HCT116 (cell line): ENCODE data around the gene IFNA8. TPM values are rescaled to one million over a fixed set of nuclear protein-coding genes. Genes with fewer than 3 reads are reported as not detected.

Source experiments
- ATAC-seq: fragments of 200-7000 bp; cut with Tn5 transposase; 2 replicates; pipeline ENCODE4 v1.9.1; 2020; ENCODE audit warnings: mild to moderate bottlenecking, moderate library complexity
- BruUV-seq: library from RNA; stranded (reverse); fragments of 400-500 nt; replicated peaks from 2 replicates; lab custom pipeline; 2021; lab: Mats Ljungman, UMichigan
- CTCF ChIA-PET: fragments of 300-600 bp; sonication (Branson Sonifier 250); formaldehyde crosslinking; loops from one replicate; lab custom pipeline; 2021; ENCODE audit warnings: antibody characterized with exemption; lab: Charles Lee
- POLR2A ChIA-PET: fragments of 300-600, 350-600 bp; sonication (Branson Sonifier 250); formaldehyde crosslinking; loops from one replicate; lab custom pipeline; 2021; ENCODE audit warnings: antibody characterized with exemption; lab: Charles Lee
- RAD21 ChIA-PET, 2 experiments: fragments of 300-600 bp; sonication (Branson Sonifier 250); formaldehyde crosslinking; loops; one replicate each; lab custom pipeline; 2023; ENCODE audit warnings: low total read pairs in 2 of 2; ENCODE audit not compliant: uncharacterized antibody in 2 of 2, unreplicated experiment in 2 of 2, low non-redundant PET in 1 of 2; lab: Charles Lee
- DNase-seq: peaks from one replicate; pipeline ENCODE4 v3.0.0-alpha.2; 2010; ENCODE audit warnings: low read depth, low spot score
- H2AFZ ChIP-seq: fragments of 200-600 bp; shearing (Covaris generic), sonication (generic); 2 replicates; pipeline ENCODE4 v1.6.1; 2017; ENCODE audit warnings: low read depth, mixed run types, mixed read lengths, antibody characterized with exemption, low read length; ENCODE audit not compliant: poor library complexity, severe bottlenecking
- H3K27ac ChIP-seq: 2 replicates; pipeline ENCODE4 v1.5.1; 2012; ENCODE audit warnings: low read depth, low read length
- H3K27me3 ChIP-seq: fragments of 200-600 bp; sonication (generic); 2 replicates; pipeline ENCODE4 v1.6.1; 2016; ENCODE audit warnings: mixed run types, low read length, mixed read lengths; ENCODE audit not compliant: insufficient read depth
- H3K36me3 ChIP-seq, 2 experiments: fragments of 200-500 bp in 1 of 2; fragments of 200-600 bp in 1 of 2; sonication (Bioruptor generic) in 1 of 2; sonication (generic) in 1 of 2; 2 replicates each; pipeline versions ENCODE4 v1.5.1 to v1.6.1; 2014 to 2016; ENCODE audit warnings: low read length in 2 of 2, inconsistent platforms in 1 of 2, mixed read lengths in 1 of 2, mixed run types in 1 of 2; ENCODE audit not compliant: insufficient read depth in 2 of 2, control insufficient read depth in 1 of 2
- H3K4me1 ChIP-seq, 2 experiments: fragments of 200-600 bp in 1 of 2; sonication (generic) in 1 of 2; 2 replicates each; pipeline versions ENCODE4 v1.5.1 to v1.6.1; 2012 to 2017; ENCODE audit warnings: low read length in 2 of 2, inconsistent platforms in 1 of 2, mild to moderate bottlenecking in 1 of 2, mixed read lengths in 1 of 2, mixed run types in 1 of 2, moderate library complexity in 1 of 2; ENCODE audit not compliant: insufficient read depth in 2 of 2, control insufficient read depth in 1 of 2
- H3K4me2 ChIP-seq: fragments of 200-600 bp; sonication (generic); 2 replicates; pipeline ENCODE4 v1.6.1; 2017; ENCODE audit warnings: mixed run types, low read length, mixed read lengths
- H3K4me3 ChIP-seq, 2 experiments: fragments of 200-600 bp in 1 of 2; sonication (generic) in 1 of 2; replicated peaks in 1 of 2; 2 replicates each; pipeline ENCODE4 v1.5.1; 2011 to 2016; ENCODE audit warnings: low read length in 2 of 2, control low read depth in 1 of 2, low read depth in 1 of 2, mild to moderate bottlenecking in 1 of 2, mixed read lengths in 1 of 2, mixed run types in 1 of 2
- H3K79me2 ChIP-seq: fragments of 200-600 bp; sonication (generic); 2 replicates; pipeline ENCODE4 v1.6.1; 2017; ENCODE audit warnings: mild to moderate bottlenecking, mixed run types, low read length, moderate library complexity, mixed read lengths; ENCODE audit not compliant: insufficient read depth
- H3K9ac ChIP-seq: fragments of 200-600 bp; sonication (generic); 2 replicates; pipeline ENCODE4 v1.6.1; 2016; ENCODE audit warnings: low read length, mixed read lengths
- H3K9me2 ChIP-seq: fragments of 200-600 bp; sonication (generic), shearing (Covaris generic); 2 replicates; pipeline ENCODE4 v1.6.1; 2017; ENCODE audit warnings: mixed run types, mild to moderate bottlenecking, moderate library complexity; ENCODE audit not compliant: insufficient read depth
- H3K9me3 ChIP-seq, 2 experiments: fragments of 200-500 bp in 1 of 2; fragments of 200-600 bp in 1 of 2; sonication (Bioruptor generic) in 1 of 2; sonication (generic) in 1 of 2; 2 replicates each; pipeline ENCODE4 v1.6.1; 2014 to 2017; ENCODE audit warnings: low read length in 2 of 2, mixed read lengths in 2 of 2, inconsistent platforms in 1 of 2, low read depth in 1 of 2, mild to moderate bottlenecking in 1 of 2, mixed run types in 1 of 2, moderate library complexity in 1 of 2; ENCODE audit not compliant: control insufficient read depth in 1 of 2, insufficient read depth in 1 of 2
- H4K20me1 ChIP-seq: fragments of 200-600 bp; sonication (generic), shearing (Covaris generic); 2 replicates; pipeline ENCODE4 v1.6.1; 2017; ENCODE audit warnings: mixed run types, mild to moderate bottlenecking, moderate library complexity; ENCODE audit not compliant: insufficient read depth
- ATF3 ChIP-seq: IDR thresholded peaks from 2 replicates; pipeline ENCODE4 v1.6.1; 2012
- EGR1 ChIP-seq: IDR thresholded peaks from 2 replicates; pipeline ENCODE4 v1.6.1; 2012; ENCODE audit warnings: low read depth
- FOSL1 ChIP-seq: IDR thresholded peaks from 2 replicates; pipeline ENCODE4 v1.6.1; 2012; ENCODE audit warnings: low read depth
- JUND ChIP-seq: IDR thresholded peaks from 2 replicates; pipeline ENCODE4 v1.6.1; 2012
- POLR2AphosphoS5 ChIP-seq: IDR thresholded peaks from 2 replicates; pipeline ENCODE4 v1.6.1; 2011; ENCODE audit warnings: mild to moderate bottlenecking, low read depth, low read length, moderate library complexity
- RAD21 ChIP-seq: IDR thresholded peaks from 2 replicates; pipeline ENCODE4 v1.6.1; 2012; ENCODE audit warnings: low read depth, mild to moderate bottlenecking
- SRF ChIP-seq: IDR thresholded peaks from 2 replicates; pipeline ENCODE4 v1.6.1; 2012; ENCODE audit warnings: low read depth
- TCF7L2 ChIP-seq: IDR thresholded peaks from 2 replicates; pipeline ENCODE4 v1.7.0; 2011; ENCODE audit warnings: borderline replicate concordance, inconsistent platforms; ENCODE audit not compliant: insufficient read depth, insufficient read length; ENCODE audit errors: extremely low read depth
- YY1 ChIP-seq: IDR thresholded peaks from 2 replicates; pipeline ENCODE4 v1.6.1; 2011; ENCODE audit warnings: low read length, low read depth, moderate library complexity, mild to moderate bottlenecking; ENCODE audit not compliant: insufficient replicate concordance; ENCODE audit errors: extremely low read depth
- ZFX ChIP-seq: fragments of 450-650 bp; IDR thresholded peaks from 2 replicates; pipeline ENCODE4 v1.6.1; 2017
- ZNF274 ChIP-seq: fragments of 200-500 bp; sonication (Bioruptor generic); IDR thresholded peaks from 2 replicates; pipeline ENCODE4 v1.6.1; 2014; ENCODE audit warnings: mild to moderate bottlenecking, low read depth, low read length, inconsistent platforms
- intact Hi-C: fragments of 100-400 bp; cut with micrococcal nuclease; formaldehyde crosslinking; loops from 2 replicates; pipeline ENCODE4 v1.10.0; 2022
- total RNA-seq: library from RNA; stranded (reverse); gene quantifications from one replicate; pipeline ENCODE4 v1.2.1, GENCODE V29; 2021; ENCODE audit not compliant: unreplicated experiment
- TF ChIP-seq, protein P1 (sequence below): IDR thresholded peaks from 2 replicates; pipeline ENCODE4 v1.6.1; 2011; ENCODE audit warnings: mild to moderate bottlenecking, low read length, moderate library complexity; ENCODE audit not compliant: insufficient replicate concordance; ENCODE audit errors: extremely low read depth
- TF ChIP-seq, protein P2 (sequence below), 3 experiments: fragments of 200-600 bp in 1 of 3; sonication (generic) in 1 of 3; IDR thresholded peaks in 2 of 3; conservative IDR thresholded peaks in 1 of 3; 2 replicates each; pipeline ENCODE4 v1.5.1; 2012 to 2017; ENCODE audit warnings: low read depth in 2 of 3, low read length in 2 of 3, antibody characterized with exemption in 1 of 3, borderline replicate concordance in 1 of 3, control low read depth in 1 of 3, mild to moderate bottlenecking in 1 of 3, mixed read lengths in 1 of 3, mixed run types in 1 of 3, moderate library complexity in 1 of 3; ENCODE audit not compliant: insufficient read depth in 1 of 3

IFNA8 gene
- total RNA-seq, 1 experiment from 2014 or later, result not detected

DNA sequence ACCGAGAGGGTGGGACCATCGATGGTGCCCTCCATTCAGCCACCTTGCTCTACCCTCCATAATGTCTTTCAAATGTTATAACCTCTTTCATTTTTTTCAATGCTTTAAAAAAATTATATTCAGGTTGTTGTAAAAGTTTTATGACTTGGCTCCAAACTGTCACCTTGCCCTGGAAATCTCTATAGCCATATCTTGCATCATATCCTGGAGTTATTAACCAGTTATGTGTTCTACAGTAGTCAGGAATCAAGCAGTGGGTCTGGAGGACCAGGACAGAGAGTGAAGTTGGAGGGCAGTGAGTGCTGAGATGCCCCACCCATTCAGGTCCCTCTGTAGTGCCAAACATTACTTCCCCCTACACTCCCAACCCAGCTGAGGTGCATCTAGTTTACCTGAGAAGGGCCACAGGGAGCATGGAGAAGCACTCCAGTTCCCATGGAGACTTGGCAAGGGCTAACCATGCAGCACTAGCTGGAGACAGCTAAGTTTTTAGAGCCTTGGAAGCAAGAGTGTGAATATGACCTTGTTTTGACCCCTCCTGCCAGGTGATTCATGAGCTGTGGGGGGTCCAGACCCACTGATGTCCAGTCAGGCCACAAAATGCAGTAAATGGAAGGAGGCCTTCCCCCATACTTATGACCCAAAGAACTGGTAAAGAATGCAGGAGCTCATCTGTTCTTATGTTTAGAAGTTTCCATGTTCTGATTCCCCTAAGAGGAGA is 5.5 kb downstream of the IFNA8 start:
- H3K4me3 ChIP-seq, result no peak overlapping the region
- no peak for ATAC-seq
- H3K36me3 ChIP-seq, result no peaks in the 10 kb centered on the region
- H3K9me3 ChIP-seq, result no peaks in the 10 kb centered on the region
- POLR2A ChIA-PET, result no interaction called here
- no peak overlapping the region; the same call in 1 of the 2 replicates for H3K4me2 ChIP-seq
- no peak overlapping the region for H3K27ac ChIP-seq
- DNase-seq, result no peak
- intact Hi-C loops, result no loop called here
- TF ChIP-seq, protein P1, sequence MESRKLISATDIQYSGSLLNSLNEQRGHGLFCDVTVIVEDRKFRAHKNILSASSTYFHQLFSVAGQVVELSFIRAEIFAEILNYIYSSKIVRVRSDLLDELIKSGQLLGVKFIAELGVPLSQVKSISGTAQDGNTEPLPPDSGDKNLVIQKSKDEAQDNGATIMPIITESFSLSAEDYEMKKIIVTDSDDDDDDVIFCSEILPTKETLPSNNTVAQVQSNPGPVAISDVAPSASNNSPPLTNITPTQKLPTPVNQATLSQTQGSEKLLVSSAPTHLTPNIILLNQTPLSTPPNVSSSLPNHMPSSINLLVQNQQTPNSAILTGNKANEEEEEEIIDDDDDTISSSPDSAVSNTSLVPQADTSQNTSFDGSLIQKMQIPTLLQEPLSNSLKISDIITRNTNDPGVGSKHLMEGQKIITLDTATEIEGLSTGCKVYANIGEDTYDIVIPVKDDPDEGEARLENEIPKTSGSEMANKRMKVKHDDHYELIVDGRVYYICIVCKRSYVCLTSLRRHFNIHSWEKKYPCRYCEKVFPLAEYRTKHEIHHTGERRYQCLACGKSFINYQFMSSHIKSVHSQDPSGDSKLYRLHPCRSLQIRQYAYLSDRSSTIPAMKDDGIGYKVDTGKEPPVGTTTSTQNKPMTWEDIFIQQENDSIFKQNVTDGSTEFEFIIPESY, result no peak
- no peak for TF ChIP-seq RAD21
- TF ChIP-seq JUND, result no peak
- TF ChIP-seq POLR2AphosphoS5, result no peak
- no peak for TF ChIP-seq EGR1
- no peak for TF ChIP-seq ATF3
- no peak for TF ChIP-seq ZNF274
- TF ChIP-seq SRF, result no peak
- TF ChIP-seq, protein P2, sequence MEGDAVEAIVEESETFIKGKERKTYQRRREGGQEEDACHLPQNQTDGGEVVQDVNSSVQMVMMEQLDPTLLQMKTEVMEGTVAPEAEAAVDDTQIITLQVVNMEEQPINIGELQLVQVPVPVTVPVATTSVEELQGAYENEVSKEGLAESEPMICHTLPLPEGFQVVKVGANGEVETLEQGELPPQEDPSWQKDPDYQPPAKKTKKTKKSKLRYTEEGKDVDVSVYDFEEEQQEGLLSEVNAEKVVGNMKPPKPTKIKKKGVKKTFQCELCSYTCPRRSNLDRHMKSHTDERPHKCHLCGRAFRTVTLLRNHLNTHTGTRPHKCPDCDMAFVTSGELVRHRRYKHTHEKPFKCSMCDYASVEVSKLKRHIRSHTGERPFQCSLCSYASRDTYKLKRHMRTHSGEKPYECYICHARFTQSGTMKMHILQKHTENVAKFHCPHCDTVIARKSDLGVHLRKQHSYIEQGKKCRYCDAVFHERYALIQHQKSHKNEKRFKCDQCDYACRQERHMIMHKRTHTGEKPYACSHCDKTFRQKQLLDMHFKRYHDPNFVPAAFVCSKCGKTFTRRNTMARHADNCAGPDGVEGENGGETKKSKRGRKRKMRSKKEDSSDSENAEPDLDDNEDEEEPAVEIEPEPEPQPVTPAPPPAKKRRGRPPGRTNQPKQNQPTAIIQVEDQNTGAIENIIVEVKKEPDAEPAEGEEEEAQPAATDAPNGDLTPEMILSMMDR (IDR thresholded peaks at IDR 0.05 in 2 of 3, conservative IDR thresholded peaks at IDR 0.05 in 1 of 3; ENCODE audit: borderline replicate concordance in 1 of 3, insufficient read depth in 1 of 3, low read depth in 2 of 3, low read length in 2 of 3), result no peak
- TF ChIP-seq TCF7L2, result no peak
- no peak for TF ChIP-seq FOSL1
- TF ChIP-seq YY1, result no peak
- no peak for TF ChIP-seq ZFX
- no peaks in the 10 kb centered on the region for H3K27me3 ChIP-seq
- H3K9ac ChIP-seq, result no peak overlapping the region
- no peaks in the 10 kb centered on the region for H3K9me2 ChIP-seq
- no peaks in the 10 kb centered on the region for H3K79me2 ChIP-seq
- RAD21 ChIA-PET, result no interaction called here
- CTCF ChIA-PET, result interaction anchor here (0.9 to 4.6 kb wide), 3 partner anchors 18 to 88 kb away, joined by 3 to 17 read pairs (median 3); no protein-coding TSS in a partner anchor
- peaks cover 0 to 8% of the 10 kb centered on the region in 2 experiments; a peak in 2 of 4 replicates for H3K4me1 ChIP-seq
- H4K20me1 ChIP-seq, result no peaks in the 10 kb centered on the region
- peak overlapping the region; percentile 11 for H2AFZ ChIP-seq
- no TSS peak for BruUV-seq
